OCI-M1 (cell line): ENCODE measurements around the gene CTDSP1.

ENCODE experiments used
- DNase-seq: peaks from one replicate; lab custom pipeline; 2025; lab: John Stamatoyannopoulos, UW

CTDSP1 gene

GRCh38 chr2:218383892-218384519 is 15.7 kb upstream of the CTDSP1 start:
- DNase-seq: no peak

GRCh38 chr2:218384975-218385374 is 14.7 kb upstream of the CTDSP1 start:
- DNase-seq: no peak

- DNase-seq: no peak
These were observed 12.9 kb upstream of the CTDSP1 start for GRCh38 chr2:218386505-218387368.

- DNase-seq: no peak
These were observed 12.1 kb upstream of the CTDSP1 start for GRCh38 chr2:218387369-218388194.

GRCh38 chr2:218389333-218390150 is 10.1 kb upstream of the CTDSP1 start:
- no peak for DNase-seq

- DNase-seq: no peak
These were observed 8.5 kb upstream of the CTDSP1 start for GRCh38 chr2:218391202-218391601.

GRCh38 chr2:218392459-218392858 is 7.2 kb upstream of the CTDSP1 start:
- DNase-seq: no peak

- no peak for DNase-seq
These were observed 6.7 kb upstream of the CTDSP1 start for GRCh38 chr2:218392891-218393462.

- DNase-seq: peak; percentile 94
These were observed 5.8 kb upstream of the CTDSP1 start for GRCh38 chr2:218393750-218394290.

- DNase-seq: peak; percentile 81
These were observed 5.2 kb upstream of the CTDSP1 start for GRCh38 chr2:218394298-218395089.

- no peak for DNase-seq
These were observed 4.6 kb upstream of the CTDSP1 start for GRCh38 chr2:218395090-218395444.

- no peak for DNase-seq
These were observed 4.2 kb upstream of the CTDSP1 start for GRCh38 chr2:218395456-218395825.

GRCh38 chr2:218395826-218396687 is 3.6 kb upstream of the CTDSP1 start:
- peak; percentile 98 for DNase-seq

- peak; percentile 80 for DNase-seq
These were observed 2.8 kb upstream of the CTDSP1 start for GRCh38 chr2:218396688-218397462.

GRCh38 chr2:218397463-218397819 is 2.2 kb upstream of the CTDSP1 start:
- DNase-seq: no peak

- DNase-seq: peak; percentile 95
These were observed 1.7 kb upstream of the CTDSP1 start for GRCh38 chr2:218397820-218398436.

GRCh38 chr2:218398437-218399390 is 954 bp upstream of the CTDSP1 start:
- peak; percentile 89 for DNase-seq
